Osteoblast (primary cell): ENCODE data around the gene KREMEN1. TPM values are rescaled to one million over a fixed set of nuclear protein-coding genes. Genes with fewer than 3 reads are reported as not detected.
A peak's percentile ranks its signal among the peaks of the same experiment; 100 is the strongest.

ENCODE experiments used
- DNase-seq: peaks from one replicate; pipeline ENCODE4 v3.0.0; 2011; ENCODE audit warnings: low spot score, mixed read lengths; ENCODE audit not compliant: insufficient read length; ENCODE audit errors: missing footprints
- H2AFZ ChIP-seq: 2 replicates; pipeline ENCODE4 v1.6.0; 2011; ENCODE audit warnings: mild to moderate bottlenecking, low read length
- H3K27ac ChIP-seq: 2 replicates; pipeline ENCODE4 v1.5.1; 2011; ENCODE audit warnings: mild to moderate bottlenecking, low read depth, low read length, moderate library complexity
- H3K27me3 ChIP-seq: 2 replicates; pipeline ENCODE4 v1.6.0; 2012; ENCODE audit warnings: mild to moderate bottlenecking, control low read depth, inconsistent platforms, low read length, moderate library complexity; ENCODE audit not compliant: insufficient read depth
- H3K36me3 ChIP-seq: 2 replicates; pipeline ENCODE4 v1.5.1; 2011; ENCODE audit warnings: mild to moderate bottlenecking, low read length, control low read depth, moderate library complexity; ENCODE audit not compliant: insufficient read depth
- H3K4me1 ChIP-seq: 2 replicates; pipeline ENCODE4 v1.5.1; 2011; ENCODE audit warnings: mild to moderate bottlenecking, low read length, control low read depth, moderate library complexity; ENCODE audit not compliant: insufficient read depth
- H3K4me2 ChIP-seq: 2 replicates; pipeline ENCODE4 v1.6.0; 2011; ENCODE audit warnings: mild to moderate bottlenecking, low read length; ENCODE audit not compliant: insufficient read depth
- H3K4me3 ChIP-seq: fragments of 200-600 bp; sonication (generic); 3 replicates; pipeline ENCODE4 v1.5.1; 2012; ENCODE audit warnings: mild to moderate bottlenecking, low read length, inconsistent platforms; ENCODE audit not compliant: insufficient read depth
- H3K79me2 ChIP-seq: 2 replicates; pipeline ENCODE4 v1.6.0; 2012; ENCODE audit warnings: mild to moderate bottlenecking, low read length, control low read depth, inconsistent platforms; ENCODE audit not compliant: insufficient read depth
- H3K9me3 ChIP-seq: 2 replicates; pipeline ENCODE4 v1.5.1; 2011; ENCODE audit warnings: low read depth, low read length, control low read depth
- H4K20me1 ChIP-seq: 2 replicates; pipeline ENCODE4 v1.6.0; 2012; ENCODE audit warnings: mild to moderate bottlenecking, low read length, control low read depth; ENCODE audit not compliant: insufficient read depth
- total RNA-seq: library from RNA; depleted of rRNA; stranded (reverse); fragments of >200 nt; gene quantifications from 2 replicates; pipeline ENCODE4 v1.2.3, GENCODE V29; 2012
- TF ChIP-seq, protein P1 (sequence below): IDR thresholded peaks from 2 replicates; pipeline ENCODE4 v1.5.1; 2011; ENCODE audit warnings: mild to moderate bottlenecking, low read depth, low read length, moderate library complexity; ENCODE audit errors: extremely low read depth

The KREMEN1 gene
- total RNA-seq, 1 donor: 6.5 TPM

DNA sequence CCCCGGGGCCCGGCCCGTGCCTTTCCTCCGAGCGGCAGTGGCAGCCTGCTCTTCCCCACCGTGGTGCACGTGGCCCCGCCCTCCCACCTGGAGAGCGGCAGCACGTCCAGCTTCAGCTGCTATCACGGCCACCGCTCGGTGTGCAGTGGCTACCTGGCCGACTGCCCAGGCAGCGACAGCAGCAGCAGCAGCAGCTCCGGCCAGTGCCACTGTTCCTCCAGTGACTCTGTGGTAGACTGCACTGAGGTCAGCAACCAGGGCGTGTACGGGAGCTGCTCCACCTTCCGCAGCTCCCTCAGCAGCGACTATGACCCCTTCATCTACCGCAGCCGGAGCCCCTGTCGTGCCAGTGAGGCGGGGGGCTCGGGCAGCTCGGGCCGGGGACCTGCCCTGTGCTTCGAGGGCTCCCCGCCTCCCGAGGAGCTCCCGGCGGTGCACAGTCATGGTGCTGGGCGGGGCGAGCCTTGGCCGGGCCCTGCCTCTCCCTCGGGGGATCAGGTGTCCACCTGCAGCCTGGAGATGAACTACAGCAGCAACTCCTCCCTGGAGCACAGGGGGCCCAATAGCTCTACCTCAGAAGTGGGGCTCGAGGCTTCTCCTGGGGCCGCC is 23.1 kb upstream of the KREMEN1 start:
- TF ChIP-seq, protein P1, sequence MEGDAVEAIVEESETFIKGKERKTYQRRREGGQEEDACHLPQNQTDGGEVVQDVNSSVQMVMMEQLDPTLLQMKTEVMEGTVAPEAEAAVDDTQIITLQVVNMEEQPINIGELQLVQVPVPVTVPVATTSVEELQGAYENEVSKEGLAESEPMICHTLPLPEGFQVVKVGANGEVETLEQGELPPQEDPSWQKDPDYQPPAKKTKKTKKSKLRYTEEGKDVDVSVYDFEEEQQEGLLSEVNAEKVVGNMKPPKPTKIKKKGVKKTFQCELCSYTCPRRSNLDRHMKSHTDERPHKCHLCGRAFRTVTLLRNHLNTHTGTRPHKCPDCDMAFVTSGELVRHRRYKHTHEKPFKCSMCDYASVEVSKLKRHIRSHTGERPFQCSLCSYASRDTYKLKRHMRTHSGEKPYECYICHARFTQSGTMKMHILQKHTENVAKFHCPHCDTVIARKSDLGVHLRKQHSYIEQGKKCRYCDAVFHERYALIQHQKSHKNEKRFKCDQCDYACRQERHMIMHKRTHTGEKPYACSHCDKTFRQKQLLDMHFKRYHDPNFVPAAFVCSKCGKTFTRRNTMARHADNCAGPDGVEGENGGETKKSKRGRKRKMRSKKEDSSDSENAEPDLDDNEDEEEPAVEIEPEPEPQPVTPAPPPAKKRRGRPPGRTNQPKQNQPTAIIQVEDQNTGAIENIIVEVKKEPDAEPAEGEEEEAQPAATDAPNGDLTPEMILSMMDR: no peak
- H4K20me1 ChIP-seq: peaks cover 1% of the 10 kb centered on the region
- DNase-seq: no peak
- no peaks in the 10 kb centered on the region for H3K9me3 ChIP-seq
- no peak overlapping the region for H3K4me2 ChIP-seq
- no peak overlapping the region for H3K4me3 ChIP-seq
- H3K27me3 ChIP-seq: no peaks in the 10 kb centered on the region
- peaks cover 5% of the 10 kb centered on the region for H3K4me1 ChIP-seq
- H3K36me3 ChIP-seq: no peaks in the 10 kb centered on the region
- no peak overlapping the region for H2AFZ ChIP-seq
- no peak overlapping the region for H3K27ac ChIP-seq
- H3K79me2 ChIP-seq: no peaks in the 10 kb centered on the region

DNA sequence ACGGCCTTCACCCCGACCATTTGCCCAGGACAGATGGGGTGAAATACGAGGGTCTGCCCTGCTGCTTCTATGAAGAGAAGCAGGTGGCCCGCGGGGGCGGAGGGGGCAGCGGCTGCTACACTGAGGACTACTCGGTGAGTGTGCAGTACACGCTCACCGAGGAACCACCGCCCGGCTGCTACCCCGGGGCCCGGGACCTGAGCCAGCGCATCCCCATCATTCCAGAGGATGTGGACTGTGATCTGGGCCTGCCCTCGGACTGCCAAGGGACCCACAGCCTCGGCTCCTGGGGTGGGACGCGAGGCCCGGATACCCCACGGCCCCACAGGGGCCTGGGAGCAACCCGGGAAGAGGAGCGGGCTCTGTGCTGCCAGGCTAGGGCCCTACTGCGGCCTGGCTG is 22.4 kb upstream of the KREMEN1 start:
- DNase-seq: peak; percentile 35
- Histone ChIP-seq H3K4me2 (no peak overlapping the region), H3K36me3 (no peaks in the 10 kb centered on the region), H3K4me1 (no peaks in the 10 kb centered on the region), H4K20me1 (no peaks in the 10 kb centered on the region), H3K9me3 (no peaks in the 10 kb centered on the region), H3K79me2 (no peaks in the 10 kb centered on the region), H3K27ac (no peak overlapping the region), H3K4me3 (no peak overlapping the region), H3K27me3 (no peaks in the 10 kb centered on the region), H2AFZ (no peak overlapping the region)
- TF ChIP-seq, protein P1: no peak

DNA sequence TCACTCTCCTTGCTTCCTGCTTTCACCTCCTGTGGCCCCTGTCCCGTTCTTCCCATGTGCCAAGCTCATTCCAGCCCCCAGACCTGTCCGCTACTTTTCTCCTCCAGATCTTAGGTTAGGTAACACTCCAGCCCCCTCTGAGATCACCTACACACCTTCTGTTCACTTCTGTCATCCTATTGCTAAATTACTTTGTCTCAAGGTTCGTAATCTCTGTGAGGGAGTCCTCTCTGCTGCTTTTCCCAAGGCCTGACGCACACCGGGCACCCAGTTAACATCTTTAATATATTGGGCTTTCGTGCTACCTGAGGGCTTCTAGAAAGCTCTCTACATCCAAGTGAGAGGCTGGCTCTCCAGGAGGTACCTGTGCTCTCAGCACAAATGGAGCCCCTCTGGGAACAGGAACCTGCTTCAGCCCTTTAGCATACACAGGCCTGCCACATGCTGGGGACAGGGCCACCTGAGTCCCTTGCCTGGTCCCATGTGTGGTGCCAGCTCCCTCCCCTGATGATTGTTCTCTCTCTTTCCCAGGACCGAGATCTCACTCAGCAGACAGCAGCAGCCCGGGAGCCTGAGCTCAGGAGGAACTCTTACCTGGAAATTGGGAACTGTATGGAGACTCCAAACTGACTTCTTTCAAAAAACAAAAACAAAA is 19.7 kb upstream of the KREMEN1 start:
- Histone ChIP-seq H3K9me3 (no peaks in the 10 kb centered on the region), H3K27me3 (no peaks in the 10 kb centered on the region), H2AFZ (no peak overlapping the region), H3K4me2 (no peak overlapping the region), H3K4me3 (no peak overlapping the region), H3K79me2 (no peaks in the 10 kb centered on the region), H3K36me3 (no peaks in the 10 kb centered on the region), H3K4me1 (no peaks in the 10 kb centered on the region), H3K27ac (no peak overlapping the region), H4K20me1 (no peaks in the 10 kb centered on the region)
- TF ChIP-seq, protein P1: no peak
- DNase-seq: peak; percentile 66

DNA sequence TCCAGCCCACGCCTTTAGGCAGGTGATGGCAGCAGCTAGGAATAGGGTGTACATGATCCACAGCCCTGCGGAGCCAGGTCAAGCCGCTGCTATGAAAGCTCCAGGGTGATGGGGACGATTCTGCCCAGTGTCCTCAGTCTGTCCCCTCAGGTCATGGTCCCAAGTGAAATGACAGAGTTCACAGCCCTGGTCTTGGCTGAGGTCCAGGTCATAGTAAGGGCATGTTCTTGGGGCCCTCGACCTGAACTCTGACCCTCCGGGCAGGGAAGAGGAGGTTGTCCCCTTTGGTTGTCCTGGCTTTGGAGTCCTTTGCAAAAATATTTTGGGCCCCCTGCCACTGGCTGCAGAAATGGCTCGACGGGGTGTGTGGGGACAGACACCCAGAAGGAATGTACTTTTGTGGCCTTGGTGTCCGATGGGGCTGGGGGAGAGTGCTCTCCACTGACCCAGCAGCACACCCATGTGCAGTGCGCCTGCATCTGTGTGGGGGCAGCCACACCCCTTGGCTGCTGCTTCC is 18.5 kb upstream of the KREMEN1 start:
- no peaks in the 10 kb centered on the region for H3K36me3 ChIP-seq
- H3K27me3 ChIP-seq: no peaks in the 10 kb centered on the region
- no peaks in the 10 kb centered on the region for H3K9me3 ChIP-seq
- no peak overlapping the region for H3K27ac ChIP-seq
- H3K4me1 ChIP-seq: no peaks in the 10 kb centered on the region
- no peak overlapping the region for H3K4me3 ChIP-seq
- no peak overlapping the region for H3K4me2 ChIP-seq
- H2AFZ ChIP-seq: no peak overlapping the region
- TF ChIP-seq, protein P1: no peak
- no peaks in the 10 kb centered on the region for H4K20me1 ChIP-seq
- DNase-seq: no peak
- no peaks in the 10 kb centered on the region for H3K79me2 ChIP-seq
